NCI-H1694 treated with DMSO at 0.1 percent for 48 hours (cell line): Measurements from ENCODE around the gene MEPCE.

Experiments used
- DNase-seq: peaks from one replicate; lab custom pipeline; 2025; lab: John Stamatoyannopoulos, UW

The MEPCE gene

GRCh38 chr7:100407285-100408180 is 22.1 kb upstream of the MEPCE start:
- DNase-seq = peak; percentile 57

DNA sequence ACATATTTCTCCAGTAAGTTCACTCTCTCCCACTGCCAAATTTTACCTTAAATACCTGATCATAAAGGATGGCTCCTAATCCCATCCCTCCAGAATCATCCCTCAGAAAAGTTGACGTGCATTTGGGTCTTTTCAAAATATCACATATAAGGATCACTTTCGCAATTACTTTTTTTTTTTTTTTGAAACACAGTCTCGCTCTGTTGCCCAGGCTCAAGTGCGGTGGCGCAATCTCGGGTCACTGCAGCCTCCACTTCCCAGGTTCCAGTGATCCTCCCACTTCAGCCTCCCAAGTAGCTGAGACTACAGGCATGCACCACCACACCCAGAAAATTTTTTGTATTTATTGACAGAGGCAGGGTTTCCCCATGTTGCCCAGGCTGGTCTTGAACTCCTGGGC is 18.5 kb upstream of the MEPCE start:
- no peak for DNase-seq

- DNase-seq = no peak
These were observed 16.3 kb upstream of the MEPCE start for GRCh38 chr7:100413346-100413745.

GRCh38 chr7:100413889-100414288 is 15.7 kb upstream of the MEPCE start:
- no peak for DNase-seq

- DNase-seq = no peak
These were observed 14.2 kb upstream of the MEPCE start for GRCh38 chr7:100415448-100415847.

DNA sequence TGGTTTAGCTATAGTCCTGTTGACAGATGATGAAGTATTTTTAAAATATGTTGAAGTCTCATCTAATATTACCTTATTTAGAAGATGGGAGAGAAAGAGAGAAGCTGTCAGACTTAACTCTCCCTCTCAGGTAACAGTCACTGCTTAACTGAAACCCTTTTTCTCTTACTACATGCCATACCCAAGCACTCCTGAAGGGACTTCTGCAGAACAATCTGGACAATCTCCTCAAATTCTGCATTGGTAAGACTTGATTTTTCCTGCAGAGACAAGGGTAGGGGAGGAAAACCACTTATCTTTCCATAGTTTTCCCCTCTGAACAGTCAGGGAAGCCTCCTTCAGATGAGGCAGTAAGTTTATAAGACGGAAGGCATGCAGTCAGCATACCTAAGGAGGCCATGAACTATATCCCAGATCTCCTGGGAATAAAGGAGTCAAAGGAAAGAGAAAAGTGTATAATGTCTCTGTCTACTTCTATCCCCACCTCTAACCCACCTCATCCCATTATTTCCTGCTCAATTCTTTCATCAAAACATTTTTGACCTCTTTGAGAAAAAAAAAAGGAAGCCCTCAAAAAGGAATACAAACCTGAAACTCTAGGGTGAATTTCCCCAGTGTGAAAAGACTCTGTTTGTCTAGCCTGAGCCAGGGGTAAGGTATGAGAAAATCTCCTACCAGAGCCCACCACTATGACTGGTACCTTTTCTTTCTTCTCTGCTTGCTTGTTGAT is 10.5 kb upstream of the MEPCE start:
- DNase-seq = no peak

GRCh38 chr7:100419660-100420226 is 9.9 kb upstream of the MEPCE start:
- DNase-seq = no peak

- DNase-seq = no peak
These were observed 6.3 kb upstream of the MEPCE start for GRCh38 chr7:100423315-100423714.

DNA sequence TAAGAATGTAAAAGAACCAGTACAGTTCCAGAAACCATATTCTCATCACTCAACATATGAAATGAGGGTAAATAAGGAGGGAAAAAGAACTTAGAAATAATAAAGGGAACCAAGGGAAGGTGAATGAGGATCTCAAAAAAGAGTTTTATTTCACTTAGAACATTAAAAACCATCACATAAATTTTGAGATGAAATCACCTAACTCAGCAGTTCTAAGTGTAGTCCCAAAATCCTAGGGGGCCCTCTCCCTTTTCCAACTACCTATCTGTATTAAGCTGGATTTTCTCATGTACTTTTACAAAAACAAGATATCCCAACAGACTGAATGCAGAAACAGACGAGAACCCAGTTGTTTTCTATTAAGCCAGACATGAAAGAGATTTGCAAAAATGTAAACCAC is 4.3 kb upstream of the MEPCE start:
- DNase-seq = no peak

DNA sequence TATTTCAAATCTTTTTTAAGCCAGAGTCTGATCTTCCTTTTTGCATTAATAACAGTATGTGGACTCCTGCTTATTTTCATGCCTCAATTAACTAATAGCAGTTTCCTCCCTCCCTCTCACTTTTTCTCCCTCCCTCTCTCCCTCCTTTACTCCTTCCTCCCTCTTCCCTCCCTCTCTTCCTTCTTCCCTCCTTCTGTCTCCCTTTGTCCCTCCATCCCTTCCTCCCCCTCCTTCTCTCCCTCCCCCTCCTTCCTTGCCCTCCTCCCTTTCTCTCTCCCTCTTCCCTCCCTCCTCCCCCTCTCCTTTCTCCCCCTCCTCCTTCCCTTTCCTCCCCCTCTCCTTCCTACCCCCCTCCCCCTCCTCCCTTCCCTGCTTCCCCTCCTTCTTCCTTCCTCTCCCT is 3.1 kb upstream of the MEPCE start:
- DNase-seq = no peak

DNA sequence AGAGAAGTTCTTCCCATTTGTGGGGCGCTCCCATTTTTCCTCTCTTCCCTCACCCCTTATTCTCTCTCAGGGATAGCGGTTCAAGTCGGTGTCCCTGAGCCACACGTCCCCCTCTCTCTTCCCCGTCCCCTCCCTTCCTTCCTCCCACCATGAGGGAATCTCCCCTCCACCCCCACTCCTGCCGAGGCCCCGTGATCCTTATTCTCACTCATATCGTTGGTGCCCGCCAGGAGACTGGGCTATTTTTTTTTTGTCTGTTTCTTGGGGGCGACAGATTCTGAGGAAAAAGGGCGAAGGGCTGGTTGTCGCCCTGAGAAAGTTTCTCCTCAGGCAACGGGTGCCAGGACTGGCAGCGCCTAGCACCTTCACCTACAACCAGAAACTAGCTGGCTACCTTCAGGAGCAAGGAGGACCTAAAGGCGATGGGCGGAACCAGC is 1.9 kb upstream of the MEPCE start:
- DNase-seq = no peak

DNA sequence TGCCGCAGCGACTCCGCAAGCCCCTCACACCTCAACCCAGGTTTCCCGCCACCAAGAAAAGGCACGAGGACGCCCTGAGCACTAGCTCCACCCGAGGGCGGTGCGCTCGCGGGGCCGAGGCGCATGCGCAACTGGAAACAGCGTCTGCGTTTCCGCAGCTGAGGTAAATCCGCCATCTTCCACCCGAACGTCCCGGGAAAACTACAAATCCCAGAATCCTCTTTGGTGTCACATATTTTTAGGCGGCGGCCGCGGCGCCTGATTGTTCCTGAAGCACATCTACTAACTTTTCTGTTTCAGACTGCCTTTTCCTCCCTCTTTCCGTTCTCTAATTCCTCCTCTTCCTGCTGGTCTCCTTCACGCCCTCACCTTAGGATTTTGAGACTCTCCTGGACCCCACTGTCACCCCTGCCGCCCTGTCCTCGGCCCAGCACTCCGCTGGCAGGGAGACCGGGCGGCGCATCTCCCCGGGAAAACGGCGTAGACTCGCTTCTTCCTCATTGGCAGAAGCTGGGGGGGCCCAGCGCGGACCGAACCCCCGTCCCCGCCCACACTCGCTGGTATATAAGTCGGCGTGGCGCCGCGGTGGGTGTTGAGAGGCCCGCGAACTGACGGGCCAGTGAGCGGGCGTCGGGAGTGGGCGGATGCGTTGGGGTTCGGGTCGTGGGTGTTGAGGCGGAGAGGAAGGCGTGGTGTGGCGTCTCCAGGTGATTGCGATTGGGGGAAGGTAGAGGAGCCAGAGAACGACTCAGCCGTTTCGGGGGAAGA is 1.2 kb upstream of the MEPCE start, which contains the start of gene ZCWPW1:
Gene ZCWPW1, minus strand, starts transcription at position 505 of the 768 bp plus-strand sequence. CDS start 8,054 bp downstream, outside the sequence.
- DNase-seq = peak; percentile 96

DNA sequence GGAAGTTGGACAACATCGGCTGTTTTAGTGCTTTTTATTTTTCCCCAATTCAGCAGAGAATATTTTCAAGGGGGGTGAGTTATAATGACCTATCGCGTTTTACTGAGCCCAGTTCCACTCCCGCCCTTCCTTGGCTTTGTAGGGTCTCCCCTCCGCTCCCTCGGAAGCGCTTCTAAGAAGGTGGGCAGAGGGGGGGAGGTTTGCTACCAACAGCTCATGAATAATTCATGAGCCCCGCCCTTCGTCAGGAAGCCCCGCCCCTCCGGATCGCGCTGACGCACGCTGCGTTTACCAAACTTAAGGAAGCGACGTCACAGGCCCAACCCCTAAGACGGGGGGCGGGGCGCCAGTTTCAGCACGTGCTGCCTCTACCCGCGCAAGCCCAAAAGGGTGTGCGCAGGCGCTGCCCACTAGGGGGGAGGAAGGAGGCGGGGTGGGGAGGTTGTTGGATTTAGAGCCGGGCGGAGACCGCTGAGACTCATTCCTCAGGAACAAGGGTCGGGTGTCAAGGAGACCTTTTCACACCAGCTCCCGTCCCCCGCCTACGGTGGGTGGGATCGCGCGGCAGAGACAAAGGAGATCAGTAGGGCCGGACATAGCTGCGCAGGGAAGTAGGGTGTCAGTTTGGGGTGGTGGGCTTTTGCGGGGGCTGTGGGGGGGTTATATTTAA is 529 bp upstream of the MEPCE start:
- DNase-seq = peak; percentile 99

DNA sequence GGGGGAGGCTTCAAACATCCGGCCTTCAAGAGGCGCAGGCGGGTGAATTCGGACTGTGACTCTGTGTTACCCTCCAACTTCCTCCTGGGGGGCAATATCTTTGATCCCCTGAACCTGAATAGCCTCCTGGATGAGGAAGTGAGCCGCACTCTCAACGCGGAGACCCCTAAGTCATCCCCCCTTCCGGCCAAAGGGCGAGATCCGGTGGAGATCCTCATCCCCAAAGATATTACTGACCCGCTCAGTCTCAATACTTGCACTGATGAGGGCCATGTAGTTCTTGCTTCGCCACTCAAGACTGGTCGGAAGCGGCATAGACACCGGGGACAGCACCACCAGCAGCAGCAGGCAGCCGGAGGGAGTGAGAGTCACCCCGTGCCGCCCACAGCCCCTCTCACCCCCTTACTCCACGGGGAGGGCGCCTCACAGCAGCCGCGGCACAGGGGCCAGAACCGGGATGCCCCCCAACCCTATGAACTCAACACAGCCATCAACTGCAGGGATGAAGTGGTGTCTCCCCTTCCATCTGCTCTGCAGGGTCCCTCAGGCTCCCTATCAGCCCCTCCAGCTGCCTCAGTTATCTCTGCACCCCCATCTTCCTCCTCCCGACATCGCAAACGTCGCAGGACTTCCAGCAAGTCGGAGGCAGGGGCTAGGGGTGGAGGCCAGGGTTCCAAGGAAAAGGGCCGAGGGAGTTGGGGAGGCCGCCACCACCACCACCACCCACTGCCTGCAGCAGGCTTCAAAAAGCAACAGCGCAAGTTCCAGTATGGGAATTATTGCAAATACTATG is 1.1 kb downstream of the MEPCE start:
- no peak for DNase-seq

DNA sequence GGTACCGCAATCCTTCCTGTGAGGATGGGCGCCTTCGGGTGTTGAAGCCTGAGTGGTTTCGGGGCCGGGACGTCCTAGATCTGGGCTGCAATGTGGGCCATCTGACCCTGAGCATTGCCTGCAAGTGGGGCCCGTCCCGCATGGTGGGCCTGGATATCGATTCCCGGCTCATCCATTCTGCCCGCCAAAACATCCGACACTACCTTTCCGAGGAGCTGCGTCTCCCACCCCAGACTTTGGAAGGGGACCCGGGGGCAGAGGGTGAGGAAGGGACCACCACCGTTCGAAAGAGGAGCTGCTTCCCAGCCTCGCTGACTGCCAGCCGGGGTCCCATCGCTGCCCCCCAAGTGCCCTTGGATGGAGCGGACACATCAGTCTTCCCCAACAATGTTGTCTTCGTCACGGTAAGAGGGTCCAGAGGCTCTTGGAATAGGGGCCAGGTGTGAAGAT is 1.7 kb downstream of the MEPCE start:
- DNase-seq = no peak

- DNase-seq = no peak
These were observed 2.4 kb downstream of the MEPCE start for GRCh38 chr7:100432053-100432452.

DNA sequence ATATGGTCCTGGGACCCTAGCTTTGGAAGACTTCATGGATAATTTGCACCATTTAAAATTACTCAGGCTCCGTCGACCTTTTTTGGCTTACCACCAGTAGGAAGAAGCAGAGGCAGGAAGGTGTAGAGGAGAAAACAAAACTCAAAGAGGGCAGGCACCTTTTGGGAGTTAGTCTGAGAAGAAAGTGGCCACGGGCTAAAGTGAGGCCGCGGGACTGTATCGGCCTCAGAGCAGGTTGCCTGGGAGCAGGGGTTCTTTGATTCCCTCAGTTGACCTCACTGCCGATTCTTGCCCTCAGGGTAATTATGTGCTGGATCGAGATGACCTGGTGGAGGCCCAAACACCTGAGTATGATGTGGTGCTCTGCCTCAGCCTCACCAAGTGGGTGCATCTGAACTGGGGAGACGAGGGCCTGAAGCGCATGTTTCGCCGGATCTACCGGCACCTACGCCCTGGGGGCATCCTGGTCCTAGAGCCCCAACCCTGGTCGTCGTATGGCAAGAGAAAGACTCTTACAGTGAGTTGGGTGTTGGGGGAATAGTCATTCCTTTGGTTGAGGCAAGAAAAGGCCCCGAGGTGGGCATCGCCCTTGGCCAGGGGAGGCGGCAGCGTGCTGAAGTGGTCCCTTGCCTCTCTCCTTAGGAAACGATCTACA is 3.1 kb downstream of the MEPCE start:
- no peak for DNase-seq

GRCh38 chr7:100433276-100433591 is 3.6 kb downstream of the MEPCE start:
- no peak for DNase-seq

GRCh38 chr7:100433592-100434296 is 4.1 kb downstream of the MEPCE start:
- no peak for DNase-seq
